Left kidney (tissue), 8 donors: ENCODE results near the gene RAET1E. TPM values are rescaled to one million over a fixed set of nuclear protein-coding genes. Genes with fewer than 3 reads are reported as not detected.
"Not testable (repeated sequence)": the region's sequence is repeated elsewhere in the genome, so short reads cannot be mapped to it uniquely, and the experiment has no call there.

ENCODE experiments used
- DNase-seq: peaks from one replicate; pipeline ENCODE4 v3.0.0-alpha.2; 2013
- long read RNA-seq, 8 donors: transcript quantifications; one replicate each; lab custom pipeline, GENCODE V29; 2026
- polyA plus RNA-seq: library from polyadenylated mRNA; unstranded; fragments of 120-200 nt; gene quantifications from one replicate; pipeline ENCODE4 v1.2.1, GENCODE V29; 2013; ENCODE audit not compliant: insufficient read length

RAET1E gene
- 0.37 TPM for polyA plus RNA-seq
- long read RNA-seq, donor 1, result 0 reads
- long read RNA-seq, donor 2, result 0 reads
- long read RNA-seq, donor 3, result 0 reads
- long read RNA-seq, donor 4, result 0 reads
- long read RNA-seq, donor 5, result 0 reads
- long read RNA-seq, donor 6, result 0 reads
- long read RNA-seq, donor 7, result 0 reads
- long read RNA-seq, donor 8, result 0 reads

GRCh38 chr6:149897855-149898744 lies at the start of gene RAET1E:
Gene RAET1E (minus strand): TSS chr6:149898113. CDS start chr6:149890901, 7,212 bp downstream.
- DNase-seq, result no peak

- DNase-seq, result not testable (repeated sequence)
Measured at GRCh38 chr6:149947533-149947932, 49.6 kb upstream of the RAET1E start.

- DNase-seq, result not testable (repeated sequence)
Measured at GRCh38 chr6:149946631-149947030, 48.7 kb upstream of the RAET1E start.

GRCh38 chr6:149945276-149945675 lies 47.4 kb upstream of the RAET1E start:
- DNase-seq, result not testable (repeated sequence)

GRCh38 chr6:149943321-149943720 lies 45.4 kb upstream of the RAET1E start:
- not testable (repeated sequence) for DNase-seq

- no peak for DNase-seq
Measured at GRCh38 chr6:149942461-149942829, 44.5 kb upstream of the RAET1E start.

- DNase-seq, result peak; percentile 78
Measured at GRCh38 chr6:149941583-149942460, 43.9 kb upstream of the RAET1E start, which contains the start of gene ULBP2. Gene ULBP2 (plus strand): TSS chr6:149942014. CDS start chr6:149942073, 59 bp downstream.

GRCh38 chr6:149940672-149940982 lies 42.7 kb upstream of the RAET1E start:
- no peak for DNase-seq

- DNase-seq, result no peak
Measured at GRCh38 chr6:149939909-149940671, 42.2 kb upstream of the RAET1E start.

- no peak for DNase-seq
Measured at GRCh38 chr6:149939356-149939648, 41.4 kb upstream of the RAET1E start.

GRCh38 chr6:149938571-149939355 lies 40.9 kb upstream of the RAET1E start:
- DNase-seq, result no peak

- not testable (repeated sequence) for DNase-seq
Measured at GRCh38 chr6:149938013-149938570, 40.2 kb upstream of the RAET1E start.

- DNase-seq, result no peak
Measured at GRCh38 chr6:149936743-149937142, 38.8 kb upstream of the RAET1E start.

GRCh38 chr6:149935668-149936067 lies 37.8 kb upstream of the RAET1E start:
- no peak for DNase-seq

GRCh38 chr6:149935246-149935645 lies 37.3 kb upstream of the RAET1E start:
- DNase-seq, result no peak

GRCh38 chr6:149934249-149935156 lies 36.6 kb upstream of the RAET1E start:
- DNase-seq, result peak; percentile 68

GRCh38 chr6:149933461-149933860 lies 35.5 kb upstream of the RAET1E start:
- no peak for DNase-seq

- no peak for DNase-seq
Measured at GRCh38 chr6:149933036-149933435, 35.1 kb upstream of the RAET1E start.

- no peak for DNase-seq
Measured at GRCh38 chr6:149931501-149931900, 33.6 kb upstream of the RAET1E start.

GRCh38 chr6:149929422-149929821 lies 31.5 kb upstream of the RAET1E start:
- DNase-seq, result no peak
